ENCODE measurements around the gene RLF.

Gene RLF

DNA sequence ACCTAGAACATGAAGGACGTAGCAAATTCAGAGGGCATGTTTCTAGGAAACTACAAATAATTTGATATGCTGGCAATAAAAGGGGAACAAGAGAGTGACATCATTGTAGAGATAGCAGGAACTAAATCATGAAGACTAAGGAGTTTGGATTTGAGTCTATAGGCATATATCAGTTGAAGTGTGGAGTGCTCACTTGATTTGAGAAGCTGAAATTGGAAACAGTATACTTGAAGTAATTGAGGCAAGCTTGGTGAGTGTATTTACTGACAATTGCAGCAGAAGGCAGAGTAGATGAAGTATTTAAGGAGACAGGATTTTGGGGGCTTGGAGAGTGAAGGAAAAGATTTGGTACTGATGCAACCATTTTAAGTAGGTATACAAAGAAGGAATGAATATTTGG is 80.2 kb downstream of the RLF start:
- H3K27me3 ChIP-seq (ENCODE audit: insufficient read depth, low read length) = no peaks in the 10 kb centered on the region
- H3K4me2 ChIP-seq (ENCODE audit: low read length) = no peak overlapping the region
- peaks cover 38% of the 10 kb centered on the region for H3K36me3 ChIP-seq (ENCODE audit: insufficient read depth, low read length)
- H4K20me1 ChIP-seq (ENCODE audit: insufficient read depth, low read length) = no peaks in the 10 kb centered on the region
- H3K9me3 ChIP-seq (ENCODE audit: low read length) = no peaks in the 10 kb centered on the region
- H2AFZ ChIP-seq (ENCODE audit: low read length) = no peak overlapping the region
- no peaks in the 10 kb centered on the region for H3K79me2 ChIP-seq (ENCODE audit: insufficient read depth, low read length)
- H3F3A ChIP-seq (ENCODE audit: insufficient read depth, low read length) = no peaks in the 10 kb centered on the region
- H3K4me3 ChIP-seq (ENCODE audit: low read depth, low read length, poor library complexity, severe bottlenecking) = no peak overlapping the region
- no peak overlapping the region for H3K27ac ChIP-seq (ENCODE audit: low read depth, low read length, poor library complexity, severe bottlenecking)
- no peak overlapping the region for H3K9ac ChIP-seq (ENCODE audit: low read length)
- no peaks in the 10 kb centered on the region for H3K9me2 ChIP-seq (ENCODE audit: low read depth, low read length)
- TF ChIP-seq EZH2 (IDR thresholded peaks at IDR 0.05; ENCODE audit: borderline replicate concordance, low read length) = no peak
- no peak for TF ChIP-seq CTCF (IDR thresholded peaks at IDR 0.05; ENCODE audit: low read length)
- no peaks in the 10 kb centered on the region for H3K4me1 ChIP-seq (ENCODE audit: insufficient read depth, low read length, severe bottlenecking)

DNA sequence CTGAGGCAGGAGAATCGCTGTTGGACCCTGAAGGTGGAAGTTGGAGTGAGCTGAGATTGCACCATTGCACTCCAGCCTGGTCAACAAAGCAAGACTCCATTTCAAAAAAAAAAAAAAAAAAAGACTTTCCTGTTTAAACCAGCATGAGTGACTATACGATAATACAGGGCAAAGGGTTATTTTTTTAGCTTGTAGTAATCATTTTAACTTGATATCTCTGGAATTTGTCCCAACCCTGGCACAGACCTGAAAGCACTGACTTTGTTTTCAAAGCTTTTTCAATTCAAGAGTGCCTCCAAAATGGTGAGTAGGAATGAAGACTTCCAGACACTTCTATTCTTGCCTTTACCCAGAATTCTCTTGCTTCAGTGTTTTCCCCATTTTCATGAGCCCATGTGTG is 82.2 kb downstream of the RLF start:
- Histone ChIP-seq H3K4me3 (ENCODE audit: low read depth, low read length, poor library complexity, severe bottlenecking) (no peak overlapping the region), H3F3A (ENCODE audit: insufficient read depth, low read length) (no peaks in the 10 kb centered on the region), H3K27me3 (ENCODE audit: insufficient read depth, low read length) (no peaks in the 10 kb centered on the region), H3K36me3 (ENCODE audit: insufficient read depth, low read length) (peaks cover 18% of the 10 kb centered on the region), H4K20me1 (ENCODE audit: insufficient read depth, low read length) (no peaks in the 10 kb centered on the region), H3K4me1 (ENCODE audit: insufficient read depth, low read length, severe bottlenecking) (no peaks in the 10 kb centered on the region), H3K79me2 (ENCODE audit: insufficient read depth, low read length) (no peaks in the 10 kb centered on the region), H3K4me2 (ENCODE audit: low read length) (no peak overlapping the region), H2AFZ (ENCODE audit: low read length) (no peak overlapping the region), H3K27ac (ENCODE audit: low read depth, low read length, poor library complexity, severe bottlenecking) (no peak overlapping the region), H3K9ac (ENCODE audit: low read length) (no peak overlapping the region), H3K9me2 (ENCODE audit: low read depth, low read length) (no peaks in the 10 kb centered on the region), H3K9me3 (ENCODE audit: low read length) (no peaks in the 10 kb centered on the region)
- no peak for TF ChIP-seq EZH2 (IDR thresholded peaks at IDR 0.05; ENCODE audit: borderline replicate concordance, low read length)

GRCh38 chr1:40244138-40244744 is 83.1 kb downstream of the RLF start:
- Histone ChIP-seq H3K36me3 (ENCODE audit: insufficient read depth, low read length) (peaks cover 9% of the 10 kb centered on the region), H2AFZ (ENCODE audit: low read length) (no peak overlapping the region), H3K4me1 (ENCODE audit: insufficient read depth, low read length, severe bottlenecking) (no peaks in the 10 kb centered on the region), H3F3A (ENCODE audit: insufficient read depth, low read length) (no peaks in the 10 kb centered on the region), H4K20me1 (ENCODE audit: insufficient read depth, low read length) (no peaks in the 10 kb centered on the region), H3K9me2 (ENCODE audit: low read depth, low read length) (no peaks in the 10 kb centered on the region), H3K9ac (ENCODE audit: low read length) (no peak overlapping the region), H3K9me3 (ENCODE audit: low read length) (no peaks in the 10 kb centered on the region), H3K27me3 (ENCODE audit: insufficient read depth, low read length) (no peaks in the 10 kb centered on the region), H3K4me2 (ENCODE audit: low read length) (no peak overlapping the region), H3K27ac (ENCODE audit: low read depth, low read length, poor library complexity, severe bottlenecking) (no peak overlapping the region), H3K79me2 (ENCODE audit: insufficient read depth, low read length) (no peaks in the 10 kb centered on the region), H3K4me3 (ENCODE audit: low read depth, low read length, poor library complexity, severe bottlenecking) (no peak overlapping the region)
- TF ChIP-seq CTCF (IDR thresholded peaks at IDR 0.05; ENCODE audit: low read length) = no peak
- no peak for TF ChIP-seq EZH2 (IDR thresholded peaks at IDR 0.05; ENCODE audit: borderline replicate concordance, low read length)

DNA sequence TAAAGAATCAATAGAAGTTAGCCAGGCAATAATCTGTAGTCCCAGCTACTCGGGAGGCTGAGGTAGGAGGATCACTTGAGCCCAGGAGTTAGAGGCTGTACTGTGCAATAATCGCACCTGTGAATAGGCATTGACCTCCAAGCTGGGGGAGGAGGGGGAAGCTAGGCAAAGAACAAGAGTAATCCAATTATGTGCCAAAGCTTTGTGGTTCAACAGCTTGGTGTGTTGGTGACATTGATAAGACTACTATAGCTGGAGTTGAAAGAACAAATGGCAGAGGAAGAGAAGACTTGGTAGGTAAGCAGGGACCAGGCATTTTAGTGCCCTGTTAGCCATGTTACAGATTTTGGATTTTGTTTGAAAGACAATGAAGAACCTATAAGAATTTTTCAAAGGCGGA is 84.5 kb downstream of the RLF start:
- Histone ChIP-seq H3K27me3 (ENCODE audit: insufficient read depth, low read length) (no peaks in the 10 kb centered on the region), H2AFZ (ENCODE audit: low read length) (no peak overlapping the region), H3K9me2 (ENCODE audit: low read depth, low read length) (no peaks in the 10 kb centered on the region), H3K9me3 (ENCODE audit: low read length) (no peaks in the 10 kb centered on the region), H3K27ac (ENCODE audit: low read depth, low read length, poor library complexity, severe bottlenecking) (no peak overlapping the region), H3F3A (ENCODE audit: insufficient read depth, low read length) (no peaks in the 10 kb centered on the region), H3K4me2 (ENCODE audit: low read length) (no peak overlapping the region), H3K9ac (ENCODE audit: low read length) (no peak overlapping the region), H3K36me3 (ENCODE audit: insufficient read depth, low read length) (no peaks in the 10 kb centered on the region), H4K20me1 (ENCODE audit: insufficient read depth, low read length) (no peaks in the 10 kb centered on the region), H3K4me1 (ENCODE audit: insufficient read depth, low read length, severe bottlenecking) (no peaks in the 10 kb centered on the region), H3K4me3 (ENCODE audit: low read depth, low read length, poor library complexity, severe bottlenecking) (no peak overlapping the region), H3K79me2 (ENCODE audit: insufficient read depth, low read length) (no peaks in the 10 kb centered on the region)
- TF ChIP-seq EZH2 (IDR thresholded peaks at IDR 0.05; ENCODE audit: borderline replicate concordance, low read length) = no peak
- TF ChIP-seq CTCF (IDR thresholded peaks at IDR 0.05; ENCODE audit: low read length) = no peak
